Measurements from ENCODE around the gene WSB1. TPM values are rescaled to one million over a fixed set of nuclear protein-coding genes. Genes with fewer than 3 reads are reported as not detected.

The WSB1 gene
- total and polyA plus RNA-seq, 2 experiments from 2014 or later: 101 to 108 TPM

- TF ChIP-seq ETS1 (IDR thresholded peaks at IDR 0.05): no peak
- TF ChIP-seq NANOG (IDR thresholded peaks at IDR 0.05; ENCODE audit: borderline replicate concordance): no peak
- TF ChIP-seq EZH2 (IDR thresholded peaks at IDR 0.05; ENCODE audit: low read depth, unreplicated experiment): no peak
- no peak for TF ChIP-seq JUNB (IDR thresholded peaks at IDR 0.05; ENCODE audit: unreplicated experiment)
- TF ChIP-seq STAT1 (IDR thresholded peaks at IDR 0.05; ENCODE audit: unreplicated experiment): no peak
- TF ChIP-seq ZNF114 (CRISPR knock-in tag; IDR thresholded peaks at IDR 0.05): no peak
Measured at GRCh38 chr17:27247071-27247957, 46.6 kb upstream of the WSB1 start (continued).

- no peaks in the 10 kb centered on the region for H4K20me1 ChIP-seq (replicated peaks; ENCODE audit: insufficient read depth)
- H3K79me2 ChIP-seq (replicated peaks; ENCODE audit: insufficient read depth): no peaks in the 10 kb centered on the region
- H3K27ac ChIP-seq (ENCODE audit: low read depth): no peak overlapping the region
- Mint-ChIP-seq H3K9me3 (no peaks in the 10 kb centered on the region; the same call in 2 of the 3 replicates), H3K27ac (no peak overlapping the region), H3K27me3 (ENCODE audit: insufficient read depth, low read depth, poor library complexity) (peaks cover 6% of the 10 kb centered on the region), H3K36me3 (ENCODE audit: low read depth) (no peaks in the 10 kb centered on the region), H3K4me1 (peaks cover 11% of the 10 kb centered on the region), H3K4me3 (no peak overlapping the region)
- DNase-seq (ENCODE audit: low spot score) (no peak), ATAC-seq (no peak)
- H3K9me2 ChIP-seq (ENCODE audit: insufficient read depth): no peaks in the 10 kb centered on the region
- no peak overlapping the region for H2AFZ ChIP-seq
- H3K4me2 ChIP-seq: no peak overlapping the region
- no peaks in the 10 kb centered on the region for H3K27me3 ChIP-seq (ENCODE audit: insufficient read depth)
- no peaks in the 10 kb centered on the region for H3K36me3 ChIP-seq (ENCODE audit: insufficient read depth)
- peaks cover 11% of the 10 kb centered on the region for H3K4me1 ChIP-seq (ENCODE audit: insufficient read depth)
- no peak overlapping the region for H3K4me3 ChIP-seq
- H3F3A ChIP-seq (replicated peaks; ENCODE audit: low read depth): no peaks in the 10 kb centered on the region
- TF ChIP-seq EZH2 (IDR thresholded peaks at IDR 0.05; ENCODE audit: low read depth, unreplicated experiment): no peak
- TF ChIP-seq STAT1 (IDR thresholded peaks at IDR 0.05; ENCODE audit: unreplicated experiment): no peak
- TF ChIP-seq ETS1 (IDR thresholded peaks at IDR 0.05): no peak
- no peak for TF ChIP-seq POLR2AphosphoS5 (IDR thresholded peaks at IDR 0.05; ENCODE audit: low read depth)
- no peak for TF ChIP-seq CTCF (conservative IDR thresholded peaks at IDR 0.05; ENCODE audit: low read depth in 2 of 2)
- TF ChIP-seq NANOG (IDR thresholded peaks at IDR 0.05; ENCODE audit: borderline replicate concordance): no peak
- TF ChIP-seq EZH2phosphoT487 (IDR thresholded peaks at IDR 0.05; ENCODE audit: unreplicated experiment): no peak
- TF ChIP-seq CREB1 (CRISPR knock-in tag; IDR thresholded peaks at IDR 0.05; ENCODE audit: low read depth): no peak
- TF ChIP-seq ZNF114 (CRISPR knock-in tag; IDR thresholded peaks at IDR 0.05): no peak
- TF ChIP-seq JUNB (IDR thresholded peaks at IDR 0.05; ENCODE audit: unreplicated experiment): no peak
- TF ChIP-seq REST (IDR thresholded peaks at IDR 0.05; ENCODE audit: unreplicated experiment): no peak
- no peak for TF ChIP-seq ZNF331 (CRISPR knock-in tag; IDR thresholded peaks at IDR 0.05; ENCODE audit: low read depth)
Measured at GRCh38 chr17:27247958-27248342, 46.0 kb upstream of the WSB1 start.

Data from GM23338 (cell line).